ENCODE data around the gene CENPK.
A peak's percentile ranks its signal among the peaks of the same experiment; 100 is the strongest.
"Not testable (repeated sequence)": the region's sequence is repeated elsewhere in the genome, so short reads cannot be mapped to it uniquely, and the experiment has no call there.

The CENPK gene, protein sequence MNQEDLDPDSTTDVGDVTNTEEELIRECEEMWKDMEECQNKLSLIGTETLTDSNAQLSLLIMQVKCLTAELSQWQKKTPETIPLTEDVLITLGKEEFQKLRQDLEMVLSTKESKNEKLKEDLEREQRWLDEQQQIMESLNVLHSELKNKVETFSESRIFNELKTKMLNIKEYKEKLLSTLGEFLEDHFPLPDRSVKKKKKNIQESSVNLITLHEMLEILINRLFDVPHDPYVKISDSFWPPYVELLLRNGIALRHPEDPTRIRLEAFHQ

DNA sequence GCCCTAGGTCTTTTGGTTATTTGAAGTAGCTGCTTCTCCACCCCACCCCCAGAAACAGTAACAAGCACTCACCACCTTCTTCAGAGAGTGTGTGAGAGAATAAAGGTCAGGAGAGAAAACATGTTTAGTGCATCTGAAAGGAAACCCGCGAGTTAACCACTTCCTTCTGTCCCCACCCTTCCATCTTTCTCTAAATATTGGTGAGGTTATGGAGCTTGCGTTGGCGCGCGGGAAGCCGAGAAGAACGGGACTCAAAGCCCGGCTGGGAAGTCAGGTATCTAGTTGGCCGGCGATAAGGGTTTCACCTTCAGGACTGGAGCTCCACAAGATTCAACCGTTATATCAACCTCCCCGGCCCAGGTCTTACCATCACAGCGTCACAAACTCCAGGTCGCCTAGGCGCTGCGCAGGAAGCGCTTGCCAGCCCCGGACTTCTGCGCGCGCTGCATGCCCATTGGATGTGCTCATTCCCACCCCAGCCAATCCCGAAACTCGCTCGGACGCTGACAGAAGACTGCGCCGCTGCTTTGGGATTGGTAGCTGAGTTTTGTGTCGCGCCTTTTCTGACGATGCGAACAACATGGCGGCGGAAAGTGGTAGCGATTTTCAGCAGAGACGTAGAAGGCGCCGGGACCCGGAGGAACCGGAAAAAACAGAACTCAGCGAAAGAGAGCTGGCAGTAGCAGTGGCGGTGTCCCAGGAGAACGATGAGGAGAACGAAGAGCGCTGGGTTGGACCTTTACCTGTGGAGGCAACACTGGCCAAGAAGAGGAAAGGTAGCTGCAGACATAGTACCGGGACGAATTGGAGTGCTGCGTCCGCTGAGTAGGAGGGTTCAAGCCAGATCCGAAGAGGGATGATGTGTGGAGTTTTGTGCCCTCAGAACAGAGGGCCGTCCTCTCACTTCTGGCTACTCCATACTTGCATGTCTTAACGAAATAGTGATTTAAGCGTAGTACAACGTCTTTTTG lies at the start of gene CENPK, which contains the start of gene PPWD1:
TSS of gene CENPK (minus strand) at position 438 of the 971 bp plus-strand sequence. CDS start 8,261 bp downstream, outside the sequence.
TSS of gene PPWD1 (plus strand) at position 566 of the 971 bp plus-strand sequence. CDS start at position 581, 15 bp downstream.
- peak; percentile 85 to 86 for DNase-seq (ENCODE audit: low read depth in 2 of 2)

DNA sequence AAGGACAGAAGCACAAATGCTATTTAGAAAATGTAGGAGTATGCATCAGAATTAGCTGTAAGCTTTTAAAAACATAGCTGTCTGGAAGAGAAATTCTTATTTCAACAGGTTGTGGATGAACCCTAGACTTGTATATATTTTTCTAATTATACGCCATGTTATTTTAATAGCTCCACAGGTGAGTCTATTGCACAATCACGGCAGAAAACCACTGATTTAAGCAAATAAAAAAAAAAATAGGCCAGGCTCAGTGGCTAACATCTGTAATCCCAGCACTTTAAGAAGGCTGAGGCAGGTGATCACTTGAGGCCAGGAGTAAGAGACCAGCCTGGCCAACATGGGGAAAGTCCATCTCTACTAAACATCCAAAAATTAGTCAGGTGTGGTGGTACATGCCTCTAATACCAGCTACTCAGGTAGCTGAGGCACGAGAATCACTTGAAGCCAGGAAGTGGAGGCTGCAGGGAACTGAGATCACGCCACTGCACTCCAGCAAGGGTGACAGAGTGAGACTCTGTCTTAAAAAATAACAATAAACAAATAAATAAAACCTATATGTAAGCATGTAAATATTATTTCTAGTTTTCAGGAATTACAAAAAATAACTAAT lies 49.4 kb upstream of the CENPK start:
- no peak for DNase-seq (ENCODE audit: low read depth in 2 of 2)

DNA sequence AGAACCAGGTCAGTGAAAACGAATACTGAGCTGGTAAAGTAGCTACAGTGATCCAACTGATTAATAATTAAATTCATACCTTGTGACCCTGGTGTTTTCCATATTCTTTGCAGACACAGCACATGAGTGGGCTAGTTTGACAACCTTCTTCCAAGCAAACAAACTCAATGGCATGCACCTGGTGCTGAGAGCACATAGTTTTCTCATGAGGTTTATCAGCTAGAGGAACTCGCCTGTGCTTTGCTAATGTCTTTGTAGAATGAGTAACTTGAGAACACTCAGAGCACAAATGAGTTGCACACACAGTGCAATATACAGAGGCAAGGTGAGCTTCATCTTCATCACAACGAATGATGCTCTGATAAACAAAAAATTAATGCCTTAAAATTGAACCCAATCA lies 48.6 kb upstream of the CENPK start:
- DNase-seq (ENCODE audit: low read depth in 2 of 2), result no peak

DNA sequence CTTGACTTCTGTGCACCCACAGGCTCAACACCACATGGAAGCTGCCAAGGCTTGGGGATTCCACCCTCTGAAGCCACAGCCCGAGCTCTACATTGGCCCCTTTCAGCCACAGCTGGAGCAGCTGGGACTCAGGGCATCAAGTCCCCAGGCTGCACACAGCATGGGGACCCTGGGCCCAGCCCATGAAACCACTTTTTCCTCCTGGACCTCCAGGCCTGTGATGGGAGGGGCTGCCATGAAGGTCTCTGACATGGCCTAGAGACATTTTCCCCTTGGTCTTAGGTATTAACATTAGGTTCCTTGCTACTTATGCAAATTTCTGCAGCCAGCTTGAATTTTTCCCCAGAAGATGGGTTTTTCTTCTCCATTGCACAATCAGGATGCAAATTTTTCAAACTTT lies 38.8 kb upstream of the CENPK start:
- not testable (repeated sequence) for DNase-seq (ENCODE audit: low read depth in 2 of 2)

DNA sequence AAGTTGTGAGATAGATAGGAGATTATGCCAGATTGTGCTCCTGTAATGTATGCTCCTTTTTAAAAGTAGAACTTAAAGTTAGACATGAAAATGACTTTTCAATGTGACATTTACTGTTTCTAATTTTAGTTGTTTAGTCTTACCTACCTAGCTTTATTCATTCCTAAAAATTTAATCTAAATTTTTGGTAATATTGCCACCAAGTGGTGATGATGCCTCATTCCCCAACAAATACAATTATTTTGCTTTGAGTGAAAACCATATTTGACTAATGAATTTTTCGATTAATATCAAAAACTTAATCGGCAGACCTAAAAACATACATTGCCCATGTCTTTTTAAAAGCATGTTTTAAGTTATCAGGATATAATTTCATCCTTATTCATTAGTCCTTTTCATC lies 25.7 kb upstream of the CENPK start:
- DNase-seq (ENCODE audit: low read depth in 2 of 2), result no peak

DNA sequence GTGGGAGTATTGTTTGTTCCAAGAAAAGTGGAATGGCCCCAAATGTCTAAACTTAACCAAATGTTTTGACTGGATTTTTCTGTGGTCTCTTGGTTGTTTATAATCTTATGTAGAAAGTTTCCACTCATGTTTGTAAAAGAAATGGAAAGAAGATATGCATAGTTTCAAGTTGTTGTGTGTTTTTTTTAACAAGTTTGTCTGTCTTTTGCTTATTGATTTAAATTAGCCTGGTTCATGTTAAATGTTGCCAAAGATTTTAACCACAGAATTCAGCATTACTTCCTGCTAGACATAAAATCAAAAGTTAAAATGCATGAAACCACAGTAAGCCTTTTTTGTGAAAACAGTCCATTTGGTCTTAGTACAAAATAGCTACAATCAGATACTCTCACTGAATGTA lies 14.2 kb upstream of the CENPK start:
- DNase-seq (ENCODE audit: low read depth in 2 of 2), result no peak

DNA sequence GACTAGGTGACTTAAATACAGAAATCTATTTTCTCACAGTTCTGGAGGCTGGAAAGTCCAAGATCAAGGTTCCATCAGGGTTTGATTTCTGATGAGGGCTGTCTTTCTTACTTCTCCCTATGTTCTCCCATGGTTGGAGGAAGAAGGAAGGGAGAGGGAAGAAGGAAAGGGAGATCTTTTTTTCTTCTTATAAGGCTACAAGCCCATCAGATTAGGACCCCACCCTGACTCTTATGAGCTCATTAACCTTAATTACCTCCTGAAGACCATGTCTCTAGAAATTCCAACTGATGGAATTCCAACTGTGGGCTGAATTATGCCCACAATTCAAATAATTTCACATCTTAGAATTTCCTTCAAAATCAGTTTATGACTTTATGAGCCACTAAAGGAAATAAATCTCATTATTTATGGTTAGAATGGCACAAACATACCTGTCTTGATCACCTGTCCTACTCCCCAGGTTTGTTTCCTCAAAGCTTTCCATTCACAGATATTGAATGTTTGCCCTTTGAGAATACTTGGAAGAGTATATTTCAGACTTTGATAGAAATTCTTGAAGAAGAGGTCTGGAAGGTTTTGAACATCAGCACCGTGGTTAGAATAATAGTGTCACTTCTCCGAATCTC lies 7.7 kb upstream of the CENPK start:
- no peak for DNase-seq (ENCODE audit: low read depth in 2 of 2)

DNA sequence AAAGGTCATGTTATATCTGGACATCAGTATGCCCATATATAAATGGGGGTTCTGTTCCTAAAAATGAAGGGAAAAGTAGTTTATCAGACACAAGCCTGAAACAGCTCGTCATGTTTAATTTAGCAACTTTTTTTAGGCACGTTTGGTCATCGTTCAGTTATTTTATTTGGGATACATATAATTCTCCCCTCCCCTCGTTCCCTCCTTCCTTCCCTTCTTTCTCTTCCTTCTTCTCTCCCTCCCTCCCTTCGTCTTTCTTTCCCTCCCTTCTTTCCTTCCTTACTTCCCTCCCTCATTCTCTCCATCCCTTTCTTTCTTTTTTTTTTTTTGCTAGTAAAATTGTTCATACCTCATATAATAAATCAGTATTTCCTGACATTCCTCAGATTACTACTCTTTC lies 3.5 kb upstream of the CENPK start:
- DNase-seq (ENCODE audit: low read depth in 2 of 2), result no peak

DNA sequence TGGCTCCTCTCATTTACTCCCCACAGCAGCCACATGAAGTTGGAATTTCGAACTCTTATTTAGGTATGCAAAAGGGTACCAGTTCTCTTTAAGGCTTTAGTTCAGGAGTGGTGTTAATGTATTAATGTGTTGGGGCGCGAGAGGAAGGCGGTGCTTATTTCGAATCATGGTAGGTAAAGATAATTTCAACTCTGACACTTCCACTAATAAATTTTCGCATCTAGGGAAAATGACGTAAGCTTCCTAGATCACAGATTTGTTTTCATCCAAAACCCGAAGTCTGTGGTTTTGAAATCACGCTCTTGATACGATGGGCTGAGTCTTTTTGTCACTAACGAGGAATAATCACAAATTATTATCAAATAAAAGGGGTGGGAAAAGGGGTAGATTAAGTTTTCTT lies 809 bp upstream of the CENPK start:
- DNase-seq (ENCODE audit: low read depth in 2 of 2), result no peak

DNA sequence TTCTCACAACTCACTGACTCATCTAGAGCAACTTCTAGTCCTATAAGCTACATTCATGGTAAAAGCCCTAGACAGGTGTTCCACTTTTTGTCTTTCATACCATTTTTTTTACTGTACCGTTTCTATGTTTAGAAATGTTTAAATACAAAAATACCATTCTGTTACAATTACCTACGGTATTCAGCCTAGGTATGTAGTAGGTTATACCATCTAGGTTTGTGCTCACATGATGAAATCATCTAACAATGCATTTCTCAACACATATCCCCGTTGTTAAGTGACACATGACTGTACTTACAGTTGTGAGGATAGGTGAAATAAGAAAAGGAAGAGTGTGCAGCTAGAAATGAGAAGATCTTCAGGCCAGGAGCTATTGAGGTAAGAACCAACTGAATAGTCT lies 6.2 kb downstream of the CENPK start:
- no peak for DNase-seq (ENCODE audit: low read depth in 2 of 2)

DNA sequence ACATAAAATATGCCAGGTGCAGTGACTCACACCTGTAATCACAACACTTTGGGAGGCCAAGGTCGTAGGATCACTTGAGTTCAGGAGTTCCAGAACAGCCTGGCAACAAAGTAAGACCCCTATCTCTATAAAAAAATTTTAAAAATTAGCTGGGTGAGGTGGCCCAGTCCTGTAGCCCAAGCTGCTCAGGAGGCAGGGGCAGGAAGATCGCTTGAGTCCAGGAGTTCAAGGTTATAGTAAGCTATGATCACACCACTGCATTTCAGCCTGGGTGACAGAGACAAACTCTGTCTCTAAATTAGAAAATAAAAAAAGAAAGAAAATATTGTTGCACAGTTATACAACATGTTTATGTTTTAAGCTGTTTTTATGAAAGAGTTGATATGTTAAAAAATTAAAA lies 6.8 kb downstream of the CENPK start:
- no peak for DNase-seq (ENCODE audit: low read depth in 2 of 2)

DNA sequence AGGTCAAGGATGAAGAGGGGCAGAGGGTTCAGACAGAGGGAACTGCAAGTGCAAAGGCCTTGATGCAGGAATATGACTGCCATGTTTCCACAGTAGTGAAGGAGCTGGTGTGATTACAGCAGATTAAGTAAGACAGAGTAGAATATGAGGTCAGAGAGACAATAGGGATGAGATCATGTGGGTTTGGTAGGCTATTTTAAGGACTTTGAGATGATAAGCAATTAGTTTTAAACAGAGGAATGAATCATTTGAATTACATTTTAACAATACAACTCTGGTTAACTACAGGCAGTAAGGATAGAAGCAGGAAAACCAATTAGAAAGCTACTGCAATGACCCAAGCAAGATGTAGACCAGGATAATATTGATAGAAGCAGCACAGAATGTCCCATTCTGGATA lies 7.7 kb downstream of the CENPK start:
- DNase-seq (ENCODE audit: low read depth in 2 of 2), result no peak

DNA sequence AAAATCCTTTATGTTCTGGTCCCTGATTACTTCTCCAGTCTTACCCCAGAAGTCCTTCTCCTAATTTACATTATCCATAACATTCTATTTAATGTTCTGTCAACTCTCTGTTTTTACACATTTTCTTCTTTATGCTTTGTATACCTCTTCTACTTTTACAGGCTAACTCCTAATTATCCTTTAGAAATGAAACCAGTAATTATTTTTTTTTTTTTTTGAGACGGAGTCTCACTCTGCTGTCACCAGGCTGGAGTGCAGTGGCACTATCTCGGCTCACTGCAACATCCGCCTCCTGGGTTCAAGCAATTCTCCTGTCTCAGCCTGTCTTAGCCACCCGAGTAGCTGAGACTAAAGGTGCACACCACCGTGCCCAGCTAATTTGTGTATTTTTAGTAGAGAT lies 9.0 kb downstream of the CENPK start:
- no peak for DNase-seq (ENCODE audit: low read depth in 2 of 2)

DNA sequence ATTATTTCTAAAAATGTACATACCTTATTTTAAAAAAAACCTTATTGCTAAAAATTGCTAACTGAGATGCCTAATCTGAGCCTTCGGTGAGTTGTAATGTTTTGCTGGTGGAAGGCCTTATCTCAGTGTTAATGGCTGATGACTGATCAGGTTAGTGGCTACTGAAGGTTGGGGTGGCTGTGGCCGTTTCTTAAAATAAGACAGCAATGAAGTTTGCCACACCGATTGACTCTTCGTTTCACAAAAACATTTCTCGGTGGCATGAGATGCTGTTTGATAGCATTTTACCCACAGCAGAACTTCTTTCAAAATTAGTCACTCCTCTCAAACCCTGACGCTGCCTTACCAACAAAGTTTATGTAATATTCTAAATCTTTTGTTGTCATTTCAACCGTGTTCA lies 14.7 kb downstream of the CENPK start:
- no peak for DNase-seq (ENCODE audit: low read depth in 2 of 2)

DNA sequence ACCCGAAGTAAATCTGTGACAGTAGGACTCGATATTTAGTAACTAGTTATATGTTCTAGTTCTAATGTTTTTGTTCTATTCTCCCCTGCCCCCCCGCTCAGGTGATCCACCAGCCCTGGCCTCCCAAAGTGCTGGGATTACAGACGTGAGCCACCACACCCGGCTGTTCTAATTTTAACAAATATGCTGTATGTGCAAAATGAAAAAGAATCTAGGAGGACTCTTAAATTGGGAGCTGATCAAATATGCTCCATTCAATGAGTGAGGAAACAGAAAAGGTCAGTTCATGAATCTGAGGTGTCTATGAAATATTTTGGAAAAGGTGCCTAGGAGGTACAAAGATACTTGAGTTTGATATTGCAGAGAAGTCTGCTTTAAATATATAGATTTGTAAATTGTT lies 16.8 kb downstream of the CENPK start:
- DNase-seq (ENCODE audit: low read depth in 2 of 2), result no peak

DNA sequence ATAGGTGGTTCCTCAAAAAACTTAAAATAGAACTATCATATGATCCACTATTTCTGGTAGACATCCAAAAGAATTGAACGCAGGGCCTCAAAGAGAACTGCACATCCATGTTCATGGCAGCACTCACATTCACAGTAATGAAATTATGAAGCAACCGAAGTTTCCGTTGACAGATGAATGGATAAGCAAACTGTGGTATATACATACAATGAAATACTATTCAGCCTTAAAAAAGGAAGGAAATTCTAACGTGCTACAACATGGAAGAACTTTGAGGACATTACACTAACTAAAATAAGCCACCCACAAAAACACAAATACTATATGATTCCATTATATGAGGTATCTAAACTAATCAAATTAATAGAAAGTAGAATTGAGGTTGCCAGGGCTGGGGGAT lies 18.5 kb downstream of the CENPK start:
- DNase-seq (ENCODE audit: low read depth in 2 of 2), result no peak

DNA sequence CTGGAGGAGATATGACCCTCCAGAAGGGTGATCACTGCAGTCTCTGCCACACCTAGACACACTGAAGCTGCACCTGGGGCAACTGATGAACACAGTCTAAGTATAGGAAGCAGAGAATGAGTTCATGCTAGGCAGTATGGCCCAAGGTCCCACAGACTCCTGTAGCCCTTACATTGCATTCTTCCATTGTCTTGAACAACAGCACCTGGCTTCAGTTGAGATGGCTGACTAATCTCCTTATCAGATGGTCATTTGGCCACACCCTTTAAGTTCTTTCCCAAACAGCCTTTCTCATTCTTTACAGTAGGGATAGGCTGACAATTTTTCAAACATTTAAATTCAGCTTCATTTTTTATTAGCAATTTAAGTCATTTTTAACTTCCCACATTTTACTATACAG lies 23.1 kb downstream of the CENPK start:
- DNase-seq (ENCODE audit: low read depth in 2 of 2), result no peak

DNA sequence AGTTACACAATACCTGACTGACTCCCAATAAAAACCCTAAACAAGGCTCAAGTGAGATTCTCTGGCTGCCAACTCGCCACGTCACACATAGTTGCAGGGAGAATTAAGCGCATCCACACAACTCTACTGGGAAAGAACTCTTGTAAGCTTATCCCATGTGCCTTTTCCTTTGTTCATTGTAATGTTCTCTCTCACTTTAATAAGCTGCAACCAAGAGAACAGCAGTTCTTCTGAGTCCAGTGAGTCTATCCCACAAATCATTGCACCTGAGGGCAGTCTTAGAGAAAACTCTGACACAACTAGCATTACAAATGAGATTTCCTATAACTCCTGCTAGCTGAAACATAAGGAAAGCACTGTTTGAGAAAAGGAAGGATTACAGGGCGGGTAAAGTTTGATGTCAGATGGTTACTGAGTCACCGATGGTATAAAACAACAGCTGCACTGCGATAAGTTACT lies 27.4 kb downstream of the CENPK start:
- DNase-seq (ENCODE audit: low read depth in 2 of 2), result no peak

DNA sequence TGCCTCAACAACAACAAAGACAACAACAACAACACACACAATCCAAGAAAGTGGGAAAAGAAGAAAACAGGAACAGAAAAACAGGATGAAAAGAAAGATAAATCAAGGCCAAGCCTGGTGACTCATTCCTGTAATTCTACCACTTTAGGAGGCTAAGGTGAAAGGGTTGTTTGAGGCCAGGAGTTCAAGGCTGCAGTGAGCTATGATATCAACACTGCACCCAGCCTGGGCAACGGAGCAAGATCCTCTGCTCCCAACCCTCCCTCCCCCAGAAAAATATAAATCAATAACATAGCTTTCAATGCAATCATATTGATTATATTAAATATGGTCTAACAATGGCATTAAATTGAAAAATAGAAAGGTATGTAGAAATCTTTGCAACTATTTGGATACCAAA lies 32.1 kb downstream of the CENPK start:
- no peak for DNase-seq (ENCODE audit: low read depth in 2 of 2)

DNA sequence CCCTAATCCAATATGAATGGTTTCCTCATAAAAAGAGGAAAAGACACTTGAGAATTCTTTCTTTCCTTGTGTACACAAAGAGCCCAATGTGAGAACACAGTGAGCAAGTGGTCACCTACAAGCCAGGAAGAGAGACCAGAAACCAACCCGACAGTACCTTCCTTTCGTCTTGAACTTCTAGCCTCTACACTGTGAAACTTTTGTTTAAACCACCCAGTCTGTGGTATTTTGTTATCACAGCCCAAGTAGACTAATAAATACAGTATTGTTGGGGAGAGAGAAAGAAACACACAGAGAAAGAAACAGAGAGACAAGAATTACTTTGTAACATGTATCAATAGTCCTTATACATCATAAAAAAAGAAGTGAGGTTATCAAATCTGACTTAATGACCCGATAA lies 37.2 kb downstream of the CENPK start:
- no peak for DNase-seq (ENCODE audit: low read depth in 2 of 2)

DNA sequence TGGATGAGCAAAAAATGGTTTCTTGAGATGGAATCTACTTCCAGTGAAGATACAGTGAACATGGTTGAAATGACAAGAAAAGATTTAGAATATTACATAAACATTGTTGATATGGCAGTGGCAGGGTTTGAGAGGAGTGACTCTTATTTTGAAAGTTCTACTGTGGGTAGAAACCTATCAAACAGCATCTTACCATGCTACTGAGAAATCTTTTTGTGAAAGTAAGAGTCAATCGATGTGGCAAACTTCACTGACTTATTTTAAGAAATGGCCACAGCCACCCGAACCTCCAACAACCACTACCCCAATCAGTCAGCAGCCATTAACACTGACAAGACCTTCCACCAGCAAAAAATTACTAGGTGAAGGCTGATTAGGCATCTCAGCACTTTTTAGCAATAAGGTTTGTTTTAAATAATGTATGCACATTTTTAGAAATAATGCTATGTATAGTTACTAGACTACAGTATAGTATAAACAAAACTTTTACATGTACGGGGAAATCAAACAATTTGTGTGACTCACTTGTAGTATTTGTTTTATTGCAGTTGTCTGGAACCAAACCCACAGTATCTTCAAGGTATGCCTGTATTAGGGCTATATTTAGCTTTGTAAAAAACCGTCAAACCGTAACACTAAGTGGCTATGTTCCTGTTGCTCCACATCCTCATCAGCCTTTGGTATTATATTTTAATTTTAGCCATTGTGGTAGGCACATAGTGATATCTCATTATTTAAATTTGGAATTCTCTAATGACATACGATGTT lies 50.6 kb downstream of the CENPK start:
- no peak for DNase-seq (ENCODE audit: low read depth in 2 of 2)

Measured in fibroblast of skin of left quadriceps (primary cell).